Liver (tissue), 9 donors: ENCODE results near the gene KRR1. TPM values are rescaled to one million over a fixed set of nuclear protein-coding genes. Genes with fewer than 3 reads are reported as not detected.
A peak's percentile ranks its signal among the peaks of the same experiment; 100 is the strongest.

ENCODE experiments used
- DNase-seq: peaks from one replicate; pipeline ENCODE4 v3.0.0-alpha.2; 2017; ENCODE audit warnings: low spot score
- H3K27ac ChIP-seq, 2 donors: one replicate each; pipeline ENCODE4 v1.7.0; 2013; ENCODE audit warnings: inconsistent platforms in 2 of 2, low read length in 2 of 2, control low read depth in 1 of 2, low read depth in 1 of 2, mild to moderate bottlenecking in 1 of 2
- H3K27me3 ChIP-seq, 4 donors: one replicate each; pipeline versions ENCODE4 v1.6.1 to v1.7.0; 2013; ENCODE audit warnings: low read length in 3 of 4, inconsistent platforms in 1 of 4, mild to moderate bottlenecking in 1 of 4, moderate library complexity in 1 of 4; ENCODE audit not compliant: control insufficient read depth in 4 of 4, insufficient read depth in 4 of 4
- H3K36me3 ChIP-seq, 4 donors: one replicate each; pipeline versions ENCODE4 v1.6.1 to v1.7.0; 2013; ENCODE audit warnings: low read length in 3 of 4, mild to moderate bottlenecking in 3 of 4, low read depth in 1 of 4, moderate library complexity in 1 of 4; ENCODE audit not compliant: control insufficient read depth in 4 of 4, insufficient read depth in 3 of 4
- H3K4me1 ChIP-seq, 4 donors: one replicate each; pipeline versions ENCODE4 v1.6.1 to v1.7.0; 2013; ENCODE audit warnings: low read length in 3 of 4, mild to moderate bottlenecking in 3 of 4, moderate library complexity in 1 of 4; ENCODE audit not compliant: control insufficient read depth in 4 of 4, insufficient read depth in 4 of 4
- H3K4me3 ChIP-seq, 3 donors: one replicate each; pipeline versions ENCODE4 v1.6.1 to v1.7.0; 2013; ENCODE audit warnings: low read length in 3 of 3, control low read depth in 1 of 3, low read depth in 1 of 3, mild to moderate bottlenecking in 1 of 3
- H3K9ac ChIP-seq, 2 donors: one replicate each; pipeline ENCODE4 v1.7.0; 2013; ENCODE audit warnings: low read length in 2 of 2, mild to moderate bottlenecking in 2 of 2, moderate library complexity in 2 of 2, control low read depth in 1 of 2, low read depth in 1 of 2
- H3K9me3 ChIP-seq, 4 donors: one replicate each; pipeline versions ENCODE4 v1.6.1 to v1.7.0; 2013; ENCODE audit warnings: low read length in 3 of 4; ENCODE audit not compliant: control insufficient read depth in 4 of 4
- ATF3 ChIP-seq: IDR thresholded peaks from 2 replicates; pipeline ENCODE4 v1.6.1; 2016; ENCODE audit warnings: antibody characterized with exemption
- FOXA1 ChIP-seq: IDR thresholded peaks from 2 replicates; pipeline ENCODE4 v1.6.1; 2016; ENCODE audit warnings: antibody characterized with exemption
- FOXA2 ChIP-seq: IDR thresholded peaks from 2 replicates; pipeline ENCODE4 v1.6.1; 2016; ENCODE audit warnings: antibody characterized with exemption
- GABPA ChIP-seq, 2 donors: IDR thresholded peaks in 1 of 2; conservative IDR thresholded peaks in 1 of 2; 2 replicates each; pipeline ENCODE4 v1.6.1; 2016; ENCODE audit warnings: antibody characterized with exemption in 2 of 2, mild to moderate bottlenecking in 1 of 2, moderate library complexity in 1 of 2
- HNF4A ChIP-seq, 2 donors: conservative IDR thresholded peaks; 2 replicates each; pipeline ENCODE4 v1.6.1; 2016; ENCODE audit warnings: antibody characterized with exemption in 2 of 2, mild to moderate bottlenecking in 2 of 2
- HNF4G ChIP-seq: IDR thresholded peaks from 2 replicates; pipeline ENCODE4 v1.6.1; 2016; ENCODE audit warnings: antibody characterized with exemption
- JUND ChIP-seq, 2 donors: IDR thresholded peaks; 2 replicates each; pipeline ENCODE4 v1.6.1; 2016; ENCODE audit warnings: antibody characterized with exemption in 2 of 2
- RAD21 ChIP-seq, 2 donors: IDR thresholded peaks; 2 replicates each; pipeline ENCODE4 v1.6.1; 2016; ENCODE audit warnings: antibody characterized with exemption in 2 of 2, mild to moderate bottlenecking in 2 of 2
- REST ChIP-seq: IDR thresholded peaks from 2 replicates; pipeline ENCODE4 v1.6.1; 2016; ENCODE audit warnings: antibody characterized with exemption, mild to moderate bottlenecking
- RXRA ChIP-seq, 2 donors: IDR thresholded peaks; 2 replicates each; pipeline ENCODE4 v1.6.1; 2017 to 2018; ENCODE audit warnings: antibody characterized with exemption in 2 of 2, mild to moderate bottlenecking in 1 of 2
- SP1 ChIP-seq: IDR thresholded peaks from 2 replicates; pipeline ENCODE4 v1.6.1; 2018; ENCODE audit warnings: antibody characterized with exemption, mild to moderate bottlenecking
- TAF1 ChIP-seq: conservative IDR thresholded peaks from 2 replicates; pipeline ENCODE4 v1.6.1; 2016; ENCODE audit warnings: antibody characterized with exemption, mild to moderate bottlenecking
- YY1 ChIP-seq: IDR thresholded peaks from 2 replicates; pipeline ENCODE4 v1.6.1; 2016; ENCODE audit warnings: antibody characterized with exemption, mild to moderate bottlenecking
- ZBTB33 ChIP-seq: IDR thresholded peaks from 2 replicates; pipeline ENCODE4 v1.6.1; 2016; ENCODE audit warnings: antibody characterized with exemption
- WGBS: extraction: QIAGEN DNeasy Blood & Tissue Kit; methylation state at CpG from one replicate; pipeline ENCODE4 v1.1.7; 2013; 5-methylcytosine and 5-hydroxymethylcytosine counted together
- polyA plus RNA-seq, 2 donors: library from polyadenylated mRNA; stranded (reverse) in 1 of 2; unstranded in 1 of 2; fragments of 200-250 nt in 1 of 2; fragments of >200 nt in 1 of 2; fragmentation: Nextera tagmentation in 1 of 2; extraction: Ambion mirVana in 1 of 2; gene quantifications; one replicate each; pipeline versions ENCODE4 v1.2.1 to v1.2.3, GENCODE V29; 2013 to 2015
- total RNA-seq, 2 donors: library from RNA; depleted of rRNA; stranded (reverse); fragments of >200 nt; gene quantifications; one replicate each; pipeline ENCODE4 v1.2.3, GENCODE V29; 2014
- TF ChIP-seq, protein P1 (sequence below): IDR thresholded peaks from 2 replicates; pipeline ENCODE4 v1.6.1; 2016; ENCODE audit warnings: antibody characterized with exemption
- TF ChIP-seq, protein P2 (sequence below): fragments of 150-350 bp; IDR thresholded peaks from 2 replicates; pipeline ENCODE4 v1.5.1; 2017; ENCODE audit warnings: improper control_type of control experiment, low read depth, low read length; ENCODE audit not compliant: missing input control
- donor health status: healthy.
- donor health status: healthy.
- donor health status: healthy.
- donor health status: healthy.
- donor health status: healthy.

The KRR1 gene
- total and polyA plus RNA-seq, 4 donors = 9.9 to 19.8 (median 14.9) TPM

GRCh38 chr12:75482646-75483045, 28.8 kb downstream of the KRR1 start:
- H3K4me3 ChIP-seq = no peak overlapping the region
- no peaks in the 10 kb centered on the region for H3K36me3 ChIP-seq
- no peak for TF ChIP-seq ATF3
- no peak for TF ChIP-seq ZBTB33
- no peak for TF ChIP-seq HNF4A (conservative IDR thresholded peaks at IDR 0.05)
- no peak for TF ChIP-seq RXRA (IDR thresholded peaks at IDR 0.05)
- no peak for TF ChIP-seq GABPA (IDR thresholded peaks at IDR 0.05 in 1 of 2, conservative IDR thresholded peaks at IDR 0.05 in 1 of 2)
- no peak for TF ChIP-seq RAD21 (IDR thresholded peaks at IDR 0.05)
- TF ChIP-seq FOXA2 = no peak
- TF ChIP-seq JUND (IDR thresholded peaks at IDR 0.05) = no peak
- no peak for TF ChIP-seq SP1
- no peak for TF ChIP-seq TAF1
- TF ChIP-seq REST = no peak
- TF ChIP-seq, protein P1, sequence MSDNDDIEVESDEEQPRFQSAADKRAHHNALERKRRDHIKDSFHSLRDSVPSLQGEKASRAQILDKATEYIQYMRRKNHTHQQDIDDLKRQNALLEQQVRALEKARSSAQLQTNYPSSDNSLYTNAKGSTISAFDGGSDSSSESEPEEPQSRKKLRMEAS = no peak
- no peak for TF ChIP-seq YY1
- no peak overlapping the region for H3K9ac ChIP-seq
- 33% methylated on average over 4 of the region's 4 CpGs for WGBS
- H3K27ac ChIP-seq = no peak overlapping the region
- DNase-seq = no peak
- H3K9me3 ChIP-seq = no peaks in the 10 kb centered on the region
- H3K27me3 ChIP-seq = no peaks in the 10 kb centered on the region
- H3K4me1 ChIP-seq = peaks cover 0 to 7% (median 0%) of the 10 kb centered on the region in 4 donors

DNA sequence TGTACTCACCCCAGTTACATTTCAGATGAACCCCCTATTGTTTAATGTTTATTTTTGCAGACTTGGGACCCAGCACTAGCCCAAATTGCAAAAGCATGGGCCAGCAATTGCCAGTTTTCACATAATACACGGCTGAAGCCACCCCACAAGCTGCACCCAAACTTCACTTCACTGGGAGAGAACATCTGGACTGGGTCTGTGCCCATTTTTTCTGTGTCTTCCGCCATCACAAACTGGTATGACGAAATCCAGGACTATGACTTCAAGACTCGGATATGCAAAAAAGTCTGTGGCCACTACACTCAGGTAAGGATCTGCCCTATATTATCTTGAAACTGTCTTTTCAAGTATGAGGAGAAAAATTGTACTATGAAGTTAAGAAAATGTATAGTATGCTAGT, 29.6 kb downstream of the KRR1 start:
- WGBS = 68% methylated on average over 4 of the region's 4 CpGs
- no peaks in the 10 kb centered on the region for H3K9me3 ChIP-seq
- H3K36me3 ChIP-seq = no peaks in the 10 kb centered on the region
- peak overlapping the region; percentile 8 to 57 for H3K9ac ChIP-seq
- H3K27me3 ChIP-seq = no peaks in the 10 kb centered on the region
- H3K27ac ChIP-seq = peak overlapping the region; percentile 49 to 56
- H3K4me1 ChIP-seq = peaks cover 0 to 7% (median 0%) of the 10 kb centered on the region in 4 donors
- H3K4me3 ChIP-seq = peak overlapping the region in 2 of 3 donors; percentile 32 to 37
- DNase-seq = no peak
- TF ChIP-seq FOXA1 = no peak
- TF ChIP-seq HNF4A (conservative IDR thresholded peaks at IDR 0.05) = no peak
- TF ChIP-seq JUND (IDR thresholded peaks at IDR 0.05) = no peak
- no peak for TF ChIP-seq ATF3
- TF ChIP-seq TAF1 = no peak
- TF ChIP-seq REST = no peak
- TF ChIP-seq SP1 = no peak
- TF ChIP-seq GABPA (IDR thresholded peaks at IDR 0.05 in 1 of 2, conservative IDR thresholded peaks at IDR 0.05 in 1 of 2) = no peak
- TF ChIP-seq, protein P2, sequence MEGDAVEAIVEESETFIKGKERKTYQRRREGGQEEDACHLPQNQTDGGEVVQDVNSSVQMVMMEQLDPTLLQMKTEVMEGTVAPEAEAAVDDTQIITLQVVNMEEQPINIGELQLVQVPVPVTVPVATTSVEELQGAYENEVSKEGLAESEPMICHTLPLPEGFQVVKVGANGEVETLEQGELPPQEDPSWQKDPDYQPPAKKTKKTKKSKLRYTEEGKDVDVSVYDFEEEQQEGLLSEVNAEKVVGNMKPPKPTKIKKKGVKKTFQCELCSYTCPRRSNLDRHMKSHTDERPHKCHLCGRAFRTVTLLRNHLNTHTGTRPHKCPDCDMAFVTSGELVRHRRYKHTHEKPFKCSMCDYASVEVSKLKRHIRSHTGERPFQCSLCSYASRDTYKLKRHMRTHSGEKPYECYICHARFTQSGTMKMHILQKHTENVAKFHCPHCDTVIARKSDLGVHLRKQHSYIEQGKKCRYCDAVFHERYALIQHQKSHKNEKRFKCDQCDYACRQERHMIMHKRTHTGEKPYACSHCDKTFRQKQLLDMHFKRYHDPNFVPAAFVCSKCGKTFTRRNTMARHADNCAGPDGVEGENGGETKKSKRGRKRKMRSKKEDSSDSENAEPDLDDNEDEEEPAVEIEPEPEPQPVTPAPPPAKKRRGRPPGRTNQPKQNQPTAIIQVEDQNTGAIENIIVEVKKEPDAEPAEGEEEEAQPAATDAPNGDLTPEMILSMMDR = no peak
- no peak for TF ChIP-seq HNF4G
- no peak for TF ChIP-seq FOXA2
- TF ChIP-seq ZBTB33 = no peak
- TF ChIP-seq RXRA (IDR thresholded peaks at IDR 0.05) = no peak
- TF ChIP-seq RAD21 (IDR thresholded peaks at IDR 0.05) = no peak
- TF ChIP-seq, protein P1 = no peak
